OCI-M1 (cell line): Measurements from ENCODE around the gene NMRAL1.

Experiments used
- DNase-seq: peaks from one replicate; lab custom pipeline; 2025; lab: John Stamatoyannopoulos, UW

The NMRAL1 gene

GRCh38 chr16:4426021-4426684, 48.3 kb downstream of the NMRAL1 start:
- peak; percentile 64 for DNase-seq

- DNase-seq: peak; percentile 98
Observed at GRCh38 chr16:4425378-4426020, 48.9 kb downstream of the NMRAL1 start, which contains the start of gene DNAJA3. DNAJA3 (plus strand) TSS chr16:4425868; CDS start chr16:4425882, 14 bp downstream.

- peak; percentile 27 for DNase-seq
Observed at GRCh38 chr16:4420505-4421105, 53.8 kb downstream of the NMRAL1 start.

GRCh38 chr16:4419402-4419959, 54.9 kb downstream of the NMRAL1 start:
- peak; percentile 4 for DNase-seq

GRCh38 chr16:4416200-4417032, 58.0 kb downstream of the NMRAL1 start, which contains the start of gene CORO7:
CORO7 (minus strand) TSS chr16:4416596; CDS start chr16:4416518, 78 bp downstream.
- peak; percentile 94 for DNase-seq

GRCh38 chr16:4415538-4416199, 58.8 kb downstream of the NMRAL1 start:
- DNase-seq: peak; percentile 90

GRCh38 chr16:4414187-4414917, 60.1 kb downstream of the NMRAL1 start:
- DNase-seq: no peak

GRCh38 chr16:4412854-4413253, 61.6 kb downstream of the NMRAL1 start:
- no peak for DNase-seq

GRCh38 chr16:4412159-4412558, 62.3 kb downstream of the NMRAL1 start:
- DNase-seq: no peak
